Measurements from ENCODE around the gene LPP.

- TF ChIP-seq CTCF (IDR thresholded peaks at IDR 0.05), result no peak
- TF ChIP-seq POLR2A (IDR thresholded peaks at IDR 0.05), result no peak
Observed at GRCh38 chr3:188272481-188273372, 118.8 kb downstream of the LPP start.

Measured in tibial nerve (tissue), 3 donors.